Glomerular endothelial cell (primary cell): Measurements from ENCODE around the gene CENPM. TPM values are rescaled to one million over a fixed set of nuclear protein-coding genes. Genes with fewer than 3 reads are reported as not detected.

Experiments used
- DNase-seq: peaks from one replicate; pipeline ENCODE4 v3.0.0-alpha.2; 2011; ENCODE audit warnings: low read depth, low spot score; ENCODE audit errors: extremely low read depth
- total RNA-seq: library from RNA; depleted of rRNA; stranded (reverse); fragments of >200 nt; gene quantifications from 2 replicates; pipeline ENCODE4 v1.2.3, GENCODE V29; 2015

CENPM gene
- total RNA-seq, 1 donor from 2014 or later = 10.4 TPM

DNA sequence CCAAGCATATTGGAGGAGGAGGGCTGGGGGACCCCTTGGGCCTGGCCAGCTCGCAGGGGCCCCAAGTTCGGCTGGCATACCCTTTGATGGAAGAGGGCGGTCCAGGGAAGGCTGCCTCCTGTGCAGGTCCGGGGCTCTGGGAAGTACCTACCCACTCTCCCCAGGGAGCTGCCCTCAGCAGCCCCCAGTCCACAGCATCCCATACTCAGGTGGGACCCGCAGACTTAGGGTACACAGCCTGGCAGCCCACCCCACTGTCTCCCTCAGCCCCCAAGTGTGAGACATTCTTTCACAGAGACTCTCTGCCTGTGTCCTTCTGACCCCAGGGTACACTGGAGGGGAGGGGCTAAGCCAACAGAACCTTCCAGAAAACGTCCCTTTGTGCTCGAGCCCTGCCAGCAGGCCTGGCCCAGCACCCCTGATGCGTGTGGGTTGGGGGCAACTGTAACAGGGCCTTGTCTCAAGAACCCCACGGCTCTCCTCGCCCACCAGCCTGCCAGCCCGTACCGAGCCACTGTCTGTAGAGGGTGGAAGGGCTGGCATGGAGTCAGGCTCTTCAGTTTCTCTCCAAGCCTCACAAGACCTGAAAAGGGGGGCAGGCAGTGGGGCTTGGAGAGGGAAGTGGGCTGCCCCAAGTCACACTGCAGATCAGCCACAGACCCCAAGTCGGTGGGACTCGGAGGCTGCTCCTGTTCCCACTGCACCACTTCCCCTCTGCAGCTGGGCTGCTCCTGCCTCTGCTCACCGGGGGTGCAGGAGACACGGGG is 13.4 kb downstream of the CENPM start:
- DNase-seq = no peak

DNA sequence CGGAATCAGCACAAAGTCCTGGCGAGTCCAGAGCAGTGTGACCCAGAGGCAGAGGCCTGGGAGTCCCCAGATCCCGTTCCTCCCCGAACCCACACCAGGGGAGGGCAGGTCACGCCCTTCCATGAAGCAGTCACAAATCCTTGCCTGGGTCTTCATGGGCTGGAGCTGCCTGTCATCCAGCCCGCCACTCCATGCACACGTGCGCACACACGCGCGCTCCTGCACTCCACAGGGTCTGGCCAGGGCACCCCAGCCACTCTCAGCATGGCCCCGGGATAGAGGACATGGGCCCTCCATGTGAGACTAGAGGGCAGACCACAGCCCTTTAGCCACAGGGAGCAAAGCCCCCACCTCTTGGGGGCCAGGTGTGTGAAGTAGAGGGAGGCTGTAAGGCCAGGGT is 14.6 kb downstream of the CENPM start:
- no peak for DNase-seq

DNA sequence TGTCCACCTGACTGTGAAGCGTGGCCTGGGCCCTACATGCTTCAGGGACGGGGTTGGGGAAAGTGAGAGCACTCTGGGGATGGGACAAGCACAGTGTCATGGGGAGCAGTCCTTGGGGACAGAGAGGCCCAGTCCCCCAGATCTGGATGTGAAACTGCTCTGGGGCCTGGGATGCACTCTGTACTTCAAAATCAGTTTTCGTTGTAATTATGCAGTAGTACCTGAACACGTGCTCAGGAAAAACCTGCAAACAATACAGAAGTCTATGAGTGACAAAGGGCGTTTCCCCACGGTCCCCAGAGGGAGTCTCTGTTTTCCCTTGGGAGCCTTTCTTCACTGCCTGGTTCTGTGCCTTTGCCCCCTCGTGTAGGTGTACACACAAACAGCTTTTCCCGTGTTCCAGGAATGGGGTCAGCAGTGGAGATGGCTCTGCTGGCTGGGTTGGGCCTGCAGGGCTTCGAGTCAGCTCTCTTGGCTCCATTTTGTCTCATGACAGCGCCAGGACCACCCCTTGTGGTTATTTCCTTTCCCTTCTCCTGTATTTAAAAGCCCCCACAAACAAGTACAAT is 15.2 kb downstream of the CENPM start:
- no peak for DNase-seq

DNA sequence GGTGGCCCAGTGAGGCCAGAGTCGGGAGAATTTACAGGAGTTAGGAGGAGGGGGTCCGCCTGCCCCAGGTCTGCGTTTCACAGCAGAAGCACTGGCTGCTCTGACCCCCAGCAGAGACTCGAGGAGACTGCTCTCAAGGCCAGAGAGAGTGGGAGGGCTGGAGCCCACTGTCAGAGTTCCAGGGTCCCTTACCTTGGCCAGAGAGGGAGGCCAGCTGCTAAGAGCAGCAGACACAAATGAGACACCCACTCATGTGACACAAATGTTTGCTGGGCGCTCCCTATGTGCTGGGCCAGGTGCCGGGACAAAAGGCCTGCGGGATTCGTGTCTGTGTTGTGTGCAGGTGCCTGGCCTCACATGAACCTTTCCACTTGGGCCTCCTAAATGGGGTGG is 17.5 kb downstream of the CENPM start:
- DNase-seq = no peak

DNA sequence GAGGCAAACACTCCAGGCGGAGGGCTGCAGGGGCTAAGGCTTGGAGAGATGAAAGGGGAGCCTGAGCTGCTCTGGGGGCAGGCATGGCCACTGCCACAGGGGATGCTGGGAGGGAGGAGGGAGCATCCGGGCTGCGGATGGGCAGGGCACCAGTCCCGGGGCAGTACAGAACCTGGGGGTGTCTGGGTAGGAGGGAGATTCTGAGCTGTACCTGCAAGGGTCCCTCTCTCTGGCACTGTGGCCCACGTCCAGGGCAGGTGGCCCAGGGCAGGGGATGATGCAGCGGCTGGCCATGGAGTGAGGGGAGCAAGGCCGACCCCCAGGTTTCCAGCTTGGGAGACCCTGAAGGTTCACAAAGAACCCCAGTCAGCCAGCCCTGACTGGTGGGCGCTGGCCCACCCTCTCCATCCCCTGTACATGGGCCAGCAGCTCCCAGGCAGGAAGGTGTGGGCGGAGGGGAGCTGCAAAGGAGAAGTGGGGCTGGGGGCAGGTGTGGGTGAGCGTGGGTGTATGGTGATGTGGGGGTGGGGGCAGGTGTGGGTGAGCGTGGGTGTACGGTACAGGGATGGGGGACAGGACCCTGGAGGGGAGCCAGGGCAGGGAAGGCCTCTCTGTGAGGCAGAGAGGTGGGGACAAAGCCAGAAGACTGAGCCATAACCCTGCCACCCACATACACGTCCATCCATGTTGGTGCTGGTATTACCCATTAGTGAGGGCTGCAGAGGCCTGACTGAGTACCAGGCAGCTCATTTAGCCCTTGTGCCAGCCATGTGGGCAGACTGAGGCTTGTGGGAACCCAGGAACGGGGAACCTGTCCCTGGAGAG is 18.1 kb downstream of the CENPM start:
- DNase-seq = no peak

DNA sequence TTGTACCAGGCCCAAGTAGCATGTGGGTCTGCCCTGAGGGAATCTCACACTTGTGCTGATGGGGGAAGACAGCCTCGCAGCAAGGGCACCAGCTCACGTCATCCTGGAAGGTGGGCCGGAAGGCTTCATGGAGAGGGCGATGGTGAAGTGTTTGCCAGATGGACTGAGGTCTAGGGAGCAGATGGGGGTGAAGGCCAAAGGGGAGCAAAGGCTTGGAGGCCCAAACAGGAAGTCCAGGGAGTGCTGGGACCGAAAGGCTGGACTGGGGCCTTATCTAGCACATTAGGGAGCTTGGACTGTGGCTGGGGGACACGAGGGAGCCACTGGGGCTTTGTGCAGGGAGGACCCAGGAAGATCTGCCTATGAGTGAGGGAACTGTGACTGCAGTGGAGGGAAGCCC is 19.1 kb downstream of the CENPM start:
- no peak for DNase-seq

DNA sequence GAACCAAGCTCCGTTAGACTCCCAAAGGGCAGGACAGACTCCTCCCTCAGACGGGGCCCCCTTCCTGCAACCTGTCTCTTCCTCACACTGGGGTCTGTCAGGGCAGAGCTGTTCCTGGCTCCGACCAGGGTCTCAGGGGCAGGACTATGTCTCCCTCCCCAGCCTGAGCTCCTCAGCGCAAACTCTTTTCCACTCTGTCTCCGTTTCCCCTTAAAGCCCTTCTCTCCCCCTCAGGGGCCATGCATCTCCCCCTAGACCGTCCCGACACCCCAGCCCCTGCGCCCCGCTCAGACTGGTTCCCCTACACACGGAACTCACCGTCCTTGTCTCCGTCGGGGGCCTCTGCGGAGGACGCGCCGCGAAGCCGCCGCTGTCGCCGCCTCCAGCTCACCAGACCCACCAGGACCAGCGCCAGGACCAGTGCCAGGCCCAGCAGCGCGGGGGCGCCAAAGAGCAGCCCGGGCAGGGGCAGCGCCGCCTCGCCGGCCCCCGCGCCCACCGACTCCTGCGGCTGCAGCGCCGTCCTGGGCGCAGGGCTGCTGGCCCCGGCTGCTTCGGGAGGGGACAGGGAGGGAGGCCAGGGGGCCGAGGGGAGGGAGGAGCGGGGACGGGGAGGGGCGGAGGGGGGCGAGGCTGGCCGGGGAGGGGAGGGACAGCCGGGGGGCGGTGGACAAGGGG is 21.0 kb downstream of the CENPM start:
- no peak for DNase-seq

DNA sequence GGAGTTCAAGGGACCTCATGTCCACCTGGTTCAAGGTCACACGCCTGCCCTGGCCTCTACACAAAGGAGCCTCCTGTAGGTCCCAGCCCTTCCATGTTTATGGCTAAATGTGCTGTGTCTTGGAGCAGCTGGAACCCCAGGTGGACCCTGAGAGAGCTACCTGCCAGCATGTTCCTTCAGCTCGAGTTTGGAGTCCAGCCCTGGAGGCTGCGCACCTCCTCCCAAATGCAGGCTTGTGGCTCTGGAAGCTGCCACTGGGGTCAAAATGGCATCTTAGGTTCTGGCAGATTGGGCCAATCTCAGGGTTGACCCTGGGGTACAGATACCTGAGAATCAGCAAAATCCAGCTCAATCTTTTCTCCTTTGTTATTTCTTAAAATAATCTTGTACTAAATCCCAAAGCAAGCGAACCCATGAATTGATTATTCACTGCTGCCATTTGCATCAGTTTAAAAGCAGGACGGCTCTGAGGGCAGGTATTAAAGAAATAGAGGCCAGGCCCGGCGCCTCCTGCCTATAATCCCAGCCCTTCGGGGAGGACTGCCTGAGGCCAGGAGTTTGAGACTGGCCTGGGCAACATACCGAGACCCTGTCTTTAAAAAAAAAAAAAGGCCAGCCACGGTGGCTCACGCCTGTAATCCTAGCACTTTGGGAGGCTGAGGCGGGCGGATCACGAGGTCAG is 23.2 kb downstream of the CENPM start:
- no peak for DNase-seq

DNA sequence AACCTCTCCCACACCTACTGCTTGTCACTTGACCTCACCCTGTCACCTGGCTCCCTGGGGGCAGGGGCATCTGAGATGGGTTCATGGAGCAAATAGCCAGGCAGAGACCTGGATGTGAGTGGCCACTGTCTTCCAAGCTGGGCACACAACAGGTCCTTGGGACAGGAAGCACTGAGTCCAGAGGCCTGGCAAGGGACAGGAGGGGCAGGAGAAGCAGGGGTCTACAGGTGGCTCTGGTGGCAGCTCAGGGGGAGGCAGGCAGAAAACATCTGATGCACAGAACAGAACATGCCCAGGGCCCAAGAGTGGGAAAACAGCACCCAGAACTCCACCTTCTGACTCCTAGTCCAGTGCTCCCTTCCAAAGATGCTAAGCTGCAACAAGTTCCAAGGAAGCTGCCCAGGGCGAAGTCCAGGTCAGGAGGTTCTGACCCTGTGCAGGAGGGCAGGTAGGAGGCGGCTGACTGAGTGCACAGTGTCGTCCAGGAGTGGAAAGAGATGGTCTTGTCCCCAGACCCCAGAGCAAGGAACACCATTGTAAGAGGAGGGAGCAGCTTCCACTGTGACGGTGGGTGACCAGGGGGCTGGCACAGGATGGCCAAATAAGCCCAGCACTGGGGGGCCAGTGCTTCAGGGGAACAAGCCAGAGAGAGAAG is 23.9 kb downstream of the CENPM start:
- no peak for DNase-seq

DNA sequence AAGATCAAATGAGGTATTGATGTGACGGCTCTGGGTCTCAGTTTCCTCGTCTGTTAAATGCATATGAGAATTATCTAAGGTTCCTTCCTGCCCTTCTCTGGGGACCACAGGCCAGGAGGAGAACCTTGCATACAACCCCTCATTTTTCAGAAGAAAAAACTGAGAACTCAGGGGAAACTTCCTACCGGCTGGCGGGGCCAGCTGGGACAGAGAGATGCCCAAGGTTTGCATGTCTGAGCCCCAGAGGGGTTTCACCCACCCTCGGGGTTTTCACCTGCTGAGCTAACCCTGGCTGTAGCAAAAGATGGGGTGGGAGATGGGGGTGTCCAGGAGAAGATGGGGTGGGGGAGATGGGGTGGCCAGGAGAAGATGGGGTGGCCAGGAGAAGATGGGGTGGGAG is 24.6 kb downstream of the CENPM start:
- no peak for DNase-seq

DNA sequence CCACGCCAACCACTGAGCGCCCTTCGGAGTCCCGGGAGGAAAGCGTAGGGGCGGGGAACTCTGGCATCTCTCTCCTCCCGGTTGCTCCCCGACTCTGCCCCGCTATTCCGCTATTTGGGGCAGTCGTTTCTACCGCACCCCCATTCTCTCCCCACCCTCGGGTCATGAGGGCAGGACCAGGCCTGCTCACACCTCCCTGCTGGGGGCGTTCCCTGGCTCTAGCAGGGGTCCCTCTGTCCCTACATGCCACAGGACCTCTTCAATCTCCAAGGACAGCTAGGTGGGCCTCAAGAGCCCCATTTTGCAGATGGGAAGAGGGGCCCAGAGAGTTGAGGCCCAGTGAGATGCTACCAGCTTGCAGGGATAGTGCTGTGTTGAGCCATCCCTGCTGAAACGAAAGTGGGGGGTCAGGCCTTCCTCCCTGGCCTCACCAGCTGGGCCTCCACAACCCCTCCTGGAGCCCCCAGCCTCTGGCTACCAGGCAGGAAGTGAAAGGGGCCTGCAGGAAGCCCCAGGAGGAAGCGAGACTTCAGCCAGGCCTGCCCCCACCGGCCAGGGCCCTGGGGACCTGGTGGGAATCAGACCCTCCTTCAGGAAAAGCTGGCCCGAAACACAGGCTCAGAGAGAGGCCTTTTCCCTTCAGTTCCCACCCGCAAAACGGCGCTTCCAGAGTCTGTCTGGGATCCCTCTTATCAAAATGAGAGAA is 26.5 kb downstream of the CENPM start:
- no peak for DNase-seq

DNA sequence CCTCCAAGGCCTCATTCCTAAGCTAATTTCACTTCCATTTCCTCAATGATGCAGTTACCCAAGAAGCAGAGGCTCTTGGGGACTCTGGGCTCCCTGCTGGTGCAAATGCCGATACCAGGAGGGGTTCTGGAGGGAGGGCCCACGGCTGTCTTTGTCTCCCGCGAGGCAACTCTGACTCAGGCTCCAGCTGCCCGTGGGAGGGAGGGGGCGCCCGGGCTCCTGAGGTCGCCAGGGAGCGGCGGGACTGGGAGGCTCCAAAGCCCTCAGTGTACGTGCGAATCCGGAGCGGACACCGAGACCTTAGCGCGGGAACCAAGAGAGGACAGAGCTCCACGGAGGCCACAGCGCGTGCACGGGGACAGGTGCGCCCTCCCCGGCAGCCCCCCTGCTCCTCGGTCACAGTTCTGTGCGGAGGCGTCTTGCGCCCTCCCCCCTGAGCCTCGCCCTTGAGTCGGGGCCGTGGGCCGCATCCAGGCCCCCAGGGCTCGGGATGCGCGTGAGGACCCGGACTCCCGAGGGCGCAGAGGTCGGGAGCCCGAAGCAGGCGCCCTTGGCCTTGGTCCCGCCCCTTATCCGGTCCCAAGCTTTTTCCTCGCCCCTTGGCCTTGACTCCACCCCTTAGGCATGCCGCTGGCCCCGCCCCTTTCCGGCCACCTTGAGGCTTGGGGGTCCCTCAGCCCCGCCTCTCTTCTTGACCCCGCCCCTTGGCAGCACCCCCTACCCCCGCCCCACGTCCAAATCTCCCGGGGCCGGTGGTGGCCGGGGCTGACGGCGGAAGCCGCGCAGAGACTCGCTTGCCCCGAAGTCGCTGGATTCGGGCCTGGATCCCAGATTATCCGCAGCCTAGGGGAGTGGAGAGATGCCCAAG is 27.4 kb downstream of the CENPM start:
- DNase-seq = no peak

DNA sequence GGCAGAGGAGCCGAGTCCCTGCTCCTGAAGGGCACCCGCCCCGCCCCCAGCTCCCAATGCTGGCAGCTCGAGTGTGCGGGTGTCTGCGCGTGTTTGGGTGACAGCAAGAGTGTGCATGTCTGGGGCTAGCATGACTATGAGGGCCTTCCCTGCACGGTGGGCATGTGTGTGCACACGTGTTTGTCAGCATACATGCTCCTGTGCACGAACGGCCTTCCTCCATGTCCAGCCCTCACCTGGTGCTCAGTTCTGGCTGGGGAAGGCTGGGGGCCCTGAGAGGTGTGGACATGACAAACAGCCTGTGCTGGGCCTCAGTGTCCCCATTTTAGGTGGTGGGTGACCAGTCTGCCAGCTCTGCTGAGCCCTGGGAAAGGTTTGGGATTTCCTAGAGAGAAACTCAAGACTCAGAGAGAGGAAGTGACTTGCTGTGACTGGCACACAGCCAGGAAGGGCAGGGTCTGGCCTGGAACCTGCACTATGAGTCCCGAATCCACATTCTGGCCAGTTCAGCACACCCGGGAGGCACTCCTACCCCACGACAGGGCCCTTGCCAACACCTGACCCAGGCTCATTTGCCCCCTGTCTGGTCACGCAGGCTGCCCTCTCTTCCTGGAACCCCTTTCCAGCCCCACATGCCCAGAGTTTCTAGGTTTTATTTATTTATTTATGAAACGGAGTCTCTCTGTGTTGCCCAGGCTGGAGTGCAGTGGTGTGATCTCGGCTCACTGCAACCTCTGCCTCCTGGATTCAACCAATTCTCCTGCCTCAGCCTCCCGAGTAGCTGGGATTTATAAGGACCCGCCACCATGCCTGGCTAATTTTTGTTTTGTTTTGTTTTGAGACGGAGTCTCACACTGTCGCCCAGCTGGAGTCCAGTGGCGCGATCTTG is 28.8 kb downstream of the CENPM start:
- DNase-seq = no peak

DNA sequence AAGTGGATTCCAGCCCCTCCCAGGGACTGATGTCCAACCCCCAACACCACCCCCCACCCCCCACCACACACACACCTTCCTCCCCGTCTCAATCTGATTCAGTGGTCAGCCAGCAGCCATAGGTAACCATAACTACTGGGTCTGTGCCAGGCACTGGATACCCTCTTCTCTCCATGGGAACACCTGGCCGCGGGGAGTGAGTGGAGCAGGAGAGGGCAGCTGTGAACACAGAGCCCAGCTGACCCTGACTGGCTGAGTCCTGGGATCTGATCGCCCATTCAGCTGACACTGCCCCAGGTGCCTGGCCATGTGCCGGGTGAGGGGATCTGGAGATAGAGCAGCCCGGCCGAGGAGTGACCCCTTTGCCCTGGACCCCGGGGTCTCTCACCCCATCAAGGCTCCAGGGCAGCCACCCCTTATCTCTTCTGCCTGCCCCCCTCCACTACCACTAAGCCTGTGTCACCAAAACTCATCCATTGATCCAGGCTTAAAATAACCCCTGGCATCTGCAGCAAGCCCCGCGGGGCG is 29.5 kb downstream of the CENPM start:
- no peak for DNase-seq

DNA sequence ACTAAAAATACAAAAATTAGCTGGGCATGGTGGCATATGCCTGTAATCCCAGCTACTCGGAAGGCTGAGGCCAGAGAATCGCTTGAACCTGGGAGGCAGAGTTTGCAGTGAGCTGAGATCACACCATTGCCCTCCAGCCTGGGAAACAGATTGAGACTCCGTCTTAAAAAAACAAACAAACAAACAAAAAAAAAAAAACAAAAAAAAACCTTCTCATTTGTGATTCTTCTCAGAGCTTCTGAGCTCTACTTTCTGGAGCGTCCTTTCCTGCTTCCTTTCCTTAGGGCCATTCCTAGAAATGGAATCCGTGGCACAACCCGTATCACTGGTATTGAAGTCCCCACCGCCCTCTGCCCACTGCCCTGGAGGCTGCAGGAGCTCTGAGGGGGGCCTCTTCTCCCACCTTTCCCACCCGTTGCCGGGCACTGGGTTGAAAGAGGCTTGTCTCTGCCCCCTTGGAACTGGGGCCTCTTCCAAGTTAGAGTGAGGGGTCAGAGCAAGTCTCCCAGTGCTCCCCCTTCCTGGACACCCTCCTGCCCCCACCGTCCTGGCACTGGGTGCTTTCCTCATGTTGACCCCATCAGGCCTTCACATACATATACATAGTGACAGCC is 30.1 kb downstream of the CENPM start:
- DNase-seq = no peak

DNA sequence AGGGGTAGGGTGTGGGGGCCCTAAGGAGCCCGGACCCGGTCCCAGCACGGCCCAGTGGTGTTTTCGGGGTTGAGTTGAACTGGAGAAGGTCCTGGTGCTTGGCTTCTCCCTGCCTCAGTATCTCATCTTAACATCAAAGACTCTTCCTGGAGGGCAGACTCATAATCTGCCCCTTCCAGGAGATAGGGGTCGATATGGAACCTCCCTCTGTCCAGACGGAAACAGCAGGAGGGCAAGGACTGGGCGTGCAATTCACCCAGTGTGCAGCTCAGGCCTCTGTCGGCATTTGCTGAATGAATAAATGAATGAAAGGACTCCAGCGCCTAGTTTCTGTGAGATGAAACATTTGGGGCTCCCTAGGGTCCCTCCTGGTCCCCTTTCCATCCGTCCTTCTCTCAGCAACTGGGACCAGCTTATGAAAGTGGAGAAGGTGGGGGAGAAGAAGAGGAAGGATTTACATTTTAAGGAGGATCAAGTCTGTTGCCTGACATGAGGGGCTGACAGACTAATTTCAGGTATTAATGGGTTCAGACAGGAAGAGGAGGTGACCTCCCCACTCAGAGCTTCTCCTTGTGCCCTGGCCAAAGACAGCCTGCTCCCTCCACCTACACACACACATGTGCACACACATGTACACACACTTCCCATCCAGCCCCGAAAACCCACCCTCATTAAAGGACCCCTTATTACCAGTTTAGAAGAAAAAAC is 31.0 kb downstream of the CENPM start:
- no peak for DNase-seq
